ENCODE measurements around the gene SLX4. TPM values are rescaled to one million over a fixed set of nuclear protein-coding genes. Genes with fewer than 3 reads are reported as not detected.
A peak's percentile ranks its signal among the peaks of the same experiment; 100 is the strongest.

The SLX4 gene
- total and polyA plus RNA-seq, 2 donors: 2.7 to 4.4 TPM

- Histone ChIP-seq H3K4me3 (ENCODE audit: low read depth, low read length) (no peak overlapping the region), H3K27ac (ENCODE audit: low read depth) (no peak overlapping the region), H3K36me3 (ENCODE audit: insufficient read depth) (peaks cover 3% of the 10 kb centered on the region), H3K4me1 (ENCODE audit: insufficient read depth) (no peaks in the 10 kb centered on the region)
- DNase-seq (ENCODE audit: extremely low spot score): no peak
- WGBS: 90% methylated on average over 13 of the region's 13 CpGs
These were observed 39.3 kb upstream of the SLX4 start for GRCh38 chr16:3650631-3651265.

DNA sequence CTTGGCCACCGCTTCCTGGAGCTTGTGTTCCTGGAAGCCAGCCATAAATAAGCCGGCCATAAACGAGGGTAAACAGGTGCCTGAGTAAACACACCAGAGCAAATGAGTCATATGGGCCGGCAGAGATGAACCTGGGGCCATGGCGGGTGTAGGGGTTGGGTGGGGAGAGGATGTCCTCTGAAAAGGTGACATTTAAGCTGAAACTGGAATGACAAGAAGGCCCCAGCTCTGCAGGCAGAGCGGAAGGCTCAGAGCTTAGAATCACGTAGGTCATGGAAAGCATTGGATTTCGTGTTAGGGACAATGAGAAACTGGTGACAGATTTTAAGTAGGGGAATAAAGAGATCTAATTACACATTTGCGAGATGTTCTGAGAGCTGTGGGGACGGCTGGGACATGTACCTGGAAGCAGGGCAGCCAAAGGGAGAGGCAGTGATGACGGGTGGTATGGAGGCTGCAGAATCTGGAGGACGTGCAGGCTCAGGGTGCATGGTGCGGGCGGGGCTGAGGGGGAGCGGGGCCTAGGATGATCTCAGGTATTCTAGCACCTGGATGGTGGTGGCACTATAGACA lies 35.0 kb upstream of the SLX4 start:
- H3K4me3 ChIP-seq (ENCODE audit: low read depth, low read length): no peak overlapping the region
- peaks cover 4% of the 10 kb centered on the region for H3K4me1 ChIP-seq (ENCODE audit: insufficient read depth)
- DNase-seq (ENCODE audit: extremely low spot score): peak; percentile 47
- WGBS: 66% methylated on average over 15 of the region's 15 CpGs
- peaks cover 2% of the 10 kb centered on the region for H3K36me3 ChIP-seq (ENCODE audit: insufficient read depth)
- H3K27ac ChIP-seq (ENCODE audit: low read depth): peak overlapping the region; percentile 48

DNA sequence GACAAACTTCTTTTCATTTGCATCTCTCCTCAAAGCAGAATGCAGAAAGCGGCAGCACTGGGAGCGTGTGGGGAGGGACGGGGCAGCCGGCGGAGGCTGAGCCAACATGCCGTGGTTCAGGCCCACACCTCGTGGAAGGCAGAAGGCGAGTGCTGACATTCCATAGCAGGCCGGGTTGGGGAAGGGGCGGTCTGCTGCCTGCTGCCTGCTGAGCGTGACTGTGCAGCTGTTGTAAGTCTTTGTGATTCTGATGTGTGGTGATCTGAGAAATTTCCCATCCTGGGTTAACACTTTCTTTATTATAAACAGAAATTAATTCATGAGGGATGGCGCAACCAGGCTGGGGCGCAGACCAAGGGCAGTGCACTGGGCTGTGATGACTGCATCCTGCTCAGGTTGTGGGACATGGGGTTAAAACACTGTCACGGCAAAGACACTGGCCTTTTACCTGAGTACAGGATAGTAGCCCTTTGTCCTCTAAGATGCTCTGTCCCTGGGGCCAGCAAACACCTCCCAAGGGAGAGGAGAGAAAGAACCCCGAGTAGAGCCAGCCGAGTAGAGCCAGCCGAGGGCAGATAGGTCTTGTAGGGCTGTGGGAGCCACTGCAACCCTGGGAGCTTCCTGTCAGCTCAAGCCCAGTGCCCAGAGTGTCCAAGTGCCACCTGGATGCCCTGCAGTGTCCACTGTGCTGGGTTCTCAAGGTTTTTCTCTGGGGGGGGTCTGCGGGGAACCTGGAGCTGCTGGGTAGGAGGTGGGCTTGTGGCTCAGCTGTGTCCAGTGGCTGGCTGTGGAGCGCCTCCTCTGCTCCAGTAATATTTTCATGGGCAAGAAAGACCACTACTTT lies 34.3 kb upstream of the SLX4 start:
- Histone ChIP-seq H3K36me3 (ENCODE audit: insufficient read depth) (peaks cover 2% of the 10 kb centered on the region), H3K27ac (ENCODE audit: low read depth) (peak overlapping the region; percentile 48), H3K4me1 (ENCODE audit: insufficient read depth) (peaks cover 4% of the 10 kb centered on the region), H3K4me3 (ENCODE audit: low read depth, low read length) (no peak overlapping the region)
- no peak for DNase-seq (ENCODE audit: extremely low spot score)
- 58% methylated on average over 19 of the region's 19 CpGs for WGBS

GRCh38 chr16:3645108-3645503 lies 33.7 kb upstream of the SLX4 start:
- no peak for DNase-seq (ENCODE audit: extremely low spot score)
- Histone ChIP-seq H3K27ac (ENCODE audit: low read depth) (no peak overlapping the region), H3K36me3 (ENCODE audit: insufficient read depth) (peaks cover 2% of the 10 kb centered on the region), H3K4me3 (ENCODE audit: low read depth, low read length) (no peak overlapping the region), H3K4me1 (ENCODE audit: insufficient read depth) (peaks cover 4% of the 10 kb centered on the region)
- WGBS: 60% methylated on average over 6 of the region's 6 CpGs

GRCh38 chr16:3643095-3643730 lies 31.8 kb upstream of the SLX4 start:
- DNase-seq (ENCODE audit: extremely low spot score): no peak
- H3K27ac ChIP-seq (ENCODE audit: low read depth): no peak overlapping the region
- H3K4me1 ChIP-seq (ENCODE audit: insufficient read depth): peaks cover 4% of the 10 kb centered on the region
- WGBS: 79% methylated on average over 14 of the region's 14 CpGs
- no peak overlapping the region for H3K4me3 ChIP-seq (ENCODE audit: low read depth, low read length)
- peaks cover 2% of the 10 kb centered on the region for H3K36me3 ChIP-seq (ENCODE audit: insufficient read depth)

GRCh38 chr16:3642397-3643094 lies 31.1 kb upstream of the SLX4 start:
- WGBS: 60% methylated on average over 21 of the region's 21 CpGs
- no peak for DNase-seq (ENCODE audit: extremely low spot score)
- H3K4me3 ChIP-seq (ENCODE audit: low read depth, low read length): no peak overlapping the region
- no peak overlapping the region for H3K27ac ChIP-seq (ENCODE audit: low read depth)
- H3K36me3 ChIP-seq (ENCODE audit: insufficient read depth): peaks cover 2% of the 10 kb centered on the region
- H3K4me1 ChIP-seq (ENCODE audit: insufficient read depth): peaks cover 4% of the 10 kb centered on the region

DNA sequence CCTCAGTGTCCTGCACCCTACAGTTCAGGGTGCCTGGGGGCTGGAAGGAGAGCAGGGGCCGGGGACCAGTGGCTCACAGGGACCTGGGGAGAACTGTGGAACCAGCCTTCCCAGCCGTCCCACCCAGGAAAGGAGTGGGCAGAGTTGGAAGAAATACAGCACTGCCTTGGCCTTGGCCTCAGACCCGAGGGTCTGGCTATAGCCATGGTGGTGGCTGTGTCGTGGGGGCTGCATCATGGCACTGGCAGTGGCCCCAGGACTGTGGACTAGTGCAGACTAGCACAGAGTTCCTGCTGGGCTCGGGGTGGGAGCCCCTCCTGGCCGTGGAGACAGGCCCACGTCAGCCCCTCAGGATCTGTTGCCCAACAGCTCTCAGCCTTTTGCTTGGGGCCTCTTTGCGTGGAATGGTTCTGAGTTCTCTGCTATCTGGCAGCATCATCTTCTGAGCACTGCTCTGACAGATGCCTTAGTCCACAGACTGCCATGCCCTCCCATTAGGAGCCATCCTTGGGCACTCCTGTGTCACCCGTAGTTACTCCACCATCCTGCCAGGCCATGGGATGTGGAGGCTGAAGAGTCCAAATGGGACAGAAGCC lies 30.5 kb upstream of the SLX4 start:
- no peak overlapping the region for H3K27ac ChIP-seq (ENCODE audit: low read depth)
- no peak for DNase-seq (ENCODE audit: extremely low spot score)
- no peak overlapping the region for H3K4me3 ChIP-seq (ENCODE audit: low read depth, low read length)
- WGBS: 94% methylated on average over 9 of the region's 9 CpGs
- peaks cover 2% of the 10 kb centered on the region for H3K36me3 ChIP-seq (ENCODE audit: insufficient read depth)
- peaks cover 4% of the 10 kb centered on the region for H3K4me1 ChIP-seq (ENCODE audit: insufficient read depth)

DNA sequence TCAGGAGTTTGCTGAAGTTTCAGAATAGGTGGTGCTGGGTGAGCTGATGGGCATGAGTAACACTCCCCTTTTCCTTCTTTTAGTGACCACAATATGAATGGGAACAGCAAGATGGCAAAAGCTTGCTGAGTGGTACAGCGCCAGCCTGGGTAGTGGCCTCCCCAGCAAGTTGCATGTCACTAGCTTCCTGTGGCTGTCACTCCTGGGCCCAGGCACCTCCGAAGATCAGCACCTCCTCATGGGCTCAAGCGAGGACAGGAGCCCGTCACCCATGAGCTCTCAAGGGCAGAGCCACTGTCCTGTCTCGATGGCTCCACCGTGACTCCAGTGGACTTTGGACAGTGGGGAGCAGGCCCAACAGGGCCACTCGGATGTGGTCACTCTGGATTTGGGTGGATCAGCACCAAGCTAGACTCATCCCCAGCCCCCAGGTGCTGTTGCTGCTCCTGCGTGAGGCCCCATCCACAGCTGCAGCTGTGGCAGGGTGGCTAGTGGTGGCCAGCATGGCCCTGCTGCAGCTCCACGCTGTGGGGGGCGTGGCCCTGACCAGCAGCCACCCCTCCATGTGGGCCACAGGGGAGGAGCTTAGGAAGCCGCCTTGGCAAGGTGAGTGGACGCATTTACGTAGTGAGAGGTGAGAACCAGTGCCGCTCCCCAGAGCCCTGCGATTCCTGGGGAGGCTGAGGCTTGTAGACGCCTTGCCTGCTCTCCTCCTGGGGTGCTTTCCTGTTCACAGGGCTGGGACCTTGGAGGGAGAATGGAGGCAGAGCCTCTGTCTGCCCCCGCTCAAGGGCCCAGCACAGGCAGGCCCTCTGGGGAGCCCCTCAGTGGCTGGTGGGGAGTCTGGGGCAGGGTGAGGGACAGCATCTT lies 29.5 kb upstream of the SLX4 start:
- no peak overlapping the region for H3K27ac ChIP-seq (ENCODE audit: low read depth)
- H3K36me3 ChIP-seq (ENCODE audit: insufficient read depth): peaks cover 2% of the 10 kb centered on the region
- WGBS: 96% methylated on average over 17 of the region's 17 CpGs
- peaks cover 4% of the 10 kb centered on the region for H3K4me1 ChIP-seq (ENCODE audit: insufficient read depth)
- H3K4me3 ChIP-seq (ENCODE audit: low read depth, low read length): no peak overlapping the region
- no peak for DNase-seq (ENCODE audit: extremely low spot score)

DNA sequence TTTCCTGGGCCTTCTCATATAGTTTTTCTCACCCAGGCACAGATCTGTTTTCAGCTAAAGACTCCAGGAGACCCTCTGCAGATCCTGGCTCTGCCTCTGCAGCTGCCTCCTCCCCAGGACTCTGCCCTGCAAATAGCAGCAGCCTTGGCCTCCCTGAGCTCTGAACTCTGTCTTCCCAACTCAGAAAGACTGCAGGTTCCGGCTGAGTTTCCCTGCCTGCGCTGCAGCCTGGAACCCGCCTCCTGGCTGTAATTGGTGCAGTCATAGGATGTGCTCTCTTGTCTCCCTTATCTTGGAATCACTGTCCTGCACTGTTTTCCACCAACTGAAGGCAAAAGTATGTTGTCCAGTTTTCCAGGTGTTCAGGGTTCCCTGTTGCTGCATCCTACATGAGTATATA lies 28.8 kb upstream of the SLX4 start:
- WGBS: 86% methylated on average over 3 of the region's 3 CpGs
- Histone ChIP-seq H3K27ac (ENCODE audit: low read depth) (no peak overlapping the region), H3K36me3 (ENCODE audit: insufficient read depth) (peaks cover 2% of the 10 kb centered on the region), H3K4me3 (ENCODE audit: low read depth, low read length) (no peak overlapping the region), H3K4me1 (ENCODE audit: insufficient read depth) (peaks cover 4% of the 10 kb centered on the region)
- DNase-seq (ENCODE audit: extremely low spot score): no peak

DNA sequence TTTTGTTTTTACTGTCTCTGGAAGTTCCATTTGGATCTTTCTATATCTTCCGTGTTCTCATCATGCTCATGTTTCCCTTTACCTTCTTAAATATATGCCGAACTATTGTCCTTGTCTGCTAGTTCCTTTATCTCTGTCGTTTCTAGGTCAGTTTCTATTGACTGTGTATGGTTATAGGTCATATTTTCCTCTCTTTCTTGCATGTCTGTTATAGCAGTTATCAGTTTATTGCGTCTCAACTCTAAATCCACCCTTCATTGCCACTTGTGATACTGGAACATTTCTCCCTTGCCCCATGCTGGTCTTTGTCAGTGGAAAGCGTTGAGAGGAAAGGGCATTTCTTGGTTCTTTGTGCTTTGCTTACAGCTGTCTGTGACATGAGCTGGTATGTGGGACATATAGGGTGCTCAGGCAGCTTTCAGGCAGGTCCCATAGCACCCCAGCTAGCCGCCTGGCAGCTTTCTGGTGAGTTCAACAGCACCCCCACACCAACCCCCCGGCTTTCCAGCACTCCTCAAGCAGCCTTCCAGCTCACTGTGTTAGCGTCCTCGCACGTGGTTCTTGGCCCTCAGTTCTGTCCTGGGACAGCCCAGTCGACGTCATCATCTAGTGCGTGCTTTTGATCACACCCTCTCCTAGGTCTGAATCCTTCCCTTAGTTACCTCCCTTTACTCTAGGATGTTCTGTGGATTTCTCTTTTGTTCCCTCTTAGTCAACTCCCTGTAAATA lies 27.7 kb upstream of the SLX4 start:
- Histone ChIP-seq H3K4me1 (ENCODE audit: insufficient read depth) (peaks cover 4% of the 10 kb centered on the region), H3K36me3 (ENCODE audit: insufficient read depth) (peaks cover 2% of the 10 kb centered on the region), H3K27ac (ENCODE audit: low read depth) (no peak overlapping the region), H3K4me3 (ENCODE audit: low read depth, low read length) (no peak overlapping the region)
- WGBS: 86% methylated on average over 13 of the region's 13 CpGs
- DNase-seq (ENCODE audit: extremely low spot score): no peak

DNA sequence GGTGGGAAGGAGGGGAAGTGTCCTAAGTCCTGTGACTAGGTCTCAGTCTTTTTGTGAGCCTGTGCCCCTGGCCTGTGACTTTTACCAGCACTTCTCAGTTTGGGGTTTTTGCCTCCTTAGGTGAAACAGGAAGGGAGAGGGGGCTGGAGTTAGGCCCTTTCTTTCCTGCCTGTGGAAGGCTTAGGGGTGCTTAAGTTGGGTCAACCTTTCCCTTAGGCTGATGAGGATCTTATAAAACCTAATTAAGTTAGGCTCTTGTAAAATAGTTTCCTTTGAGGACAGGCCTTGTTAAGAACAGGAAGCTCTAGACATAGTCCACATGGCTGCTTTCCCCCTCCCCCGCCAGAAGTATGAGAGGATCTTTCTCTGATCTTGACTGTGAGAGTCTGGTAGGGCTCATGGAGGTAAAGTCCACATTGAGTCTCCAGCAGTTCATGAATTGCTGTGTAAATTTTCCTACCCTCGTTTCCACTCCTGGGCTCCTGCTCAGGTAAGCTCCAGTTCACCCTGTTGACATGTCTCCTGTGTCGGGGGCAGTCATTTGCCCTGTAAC lies 26.0 kb upstream of the SLX4 start:
- H3K27ac ChIP-seq (ENCODE audit: low read depth): no peak overlapping the region
- WGBS: 58% methylated on average over 3 of the region's 3 CpGs
- no peaks in the 10 kb centered on the region for H3K36me3 ChIP-seq (ENCODE audit: insufficient read depth)
- DNase-seq (ENCODE audit: extremely low spot score): no peak
- H3K4me1 ChIP-seq (ENCODE audit: insufficient read depth): peaks cover 2% of the 10 kb centered on the region
- H3K4me3 ChIP-seq (ENCODE audit: low read depth, low read length): no peak overlapping the region

All from urinary bladder (tissue), 4 donors.